ENCODE data around the gene CALCB. TPM values are rescaled to one million over a fixed set of nuclear protein-coding genes. Genes with fewer than 3 reads are reported as not detected.
"Not testable (repeated sequence)": the region's sequence is repeated elsewhere in the genome, so short reads cannot be mapped to it uniquely, and the experiment has no call there.

Gene CALCB
- total RNA-seq, 1 donor from 2014 or later = not detected

DNA sequence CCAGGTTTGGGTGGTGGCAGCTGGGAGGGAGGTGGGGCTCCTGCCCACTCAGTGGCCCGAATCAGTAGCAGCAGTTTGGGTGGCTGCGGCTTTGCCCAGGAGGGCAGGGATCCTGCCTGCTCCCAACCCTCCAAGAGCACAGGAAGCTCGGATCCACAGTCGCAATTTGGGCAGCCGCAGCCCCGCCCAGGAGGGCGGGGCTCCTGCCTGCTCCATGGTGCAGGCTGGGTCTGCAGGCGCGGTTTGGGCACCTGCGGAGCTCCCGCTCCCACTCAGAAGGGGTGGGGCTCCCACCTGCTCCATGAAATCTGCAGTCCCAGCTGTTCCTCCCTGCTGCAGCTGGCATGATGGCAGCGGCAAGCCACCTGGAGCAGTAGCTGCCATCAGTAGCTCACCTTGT, 38.1 kb upstream of the CALCB start:
- TF ChIP-seq CTCF (conservative IDR thresholded peaks at IDR 0.05) = no peak
- no peak for DNase-seq (ENCODE audit: extremely low spot score, unreplicated experiment)
- peaks cover 15% of the 10 kb centered on the region for H3K27me3 Mint-ChIP-seq
- H3K36me3 Mint-ChIP-seq = no peaks in the 10 kb centered on the region
- H3K9me3 Mint-ChIP-seq = no peaks in the 10 kb centered on the region
- H3K27ac Mint-ChIP-seq = no peak overlapping the region
- no peak overlapping the region for H3K4me3 Mint-ChIP-seq
- H3K4me1 Mint-ChIP-seq (ENCODE audit: unreplicated experiment) = no peaks in the 10 kb centered on the region

DNA sequence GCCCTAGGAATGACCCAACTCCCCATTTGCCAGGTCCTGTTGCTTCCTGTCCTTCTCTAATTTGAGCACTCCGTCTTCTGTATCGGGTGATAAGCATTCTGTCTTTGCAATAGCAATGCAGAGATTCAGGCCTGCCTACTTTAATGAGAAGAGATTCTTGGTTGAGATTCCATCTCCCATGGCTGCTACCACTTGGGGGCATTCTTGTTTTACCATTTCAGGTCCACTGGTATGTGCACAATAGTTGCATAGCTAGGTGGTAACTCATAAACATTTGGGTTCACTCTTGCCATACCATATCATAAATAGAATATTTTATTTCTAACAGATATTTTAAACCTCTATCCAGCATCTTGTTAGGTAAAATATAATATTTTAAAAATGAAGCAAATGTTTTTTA, 34.4 kb upstream of the CALCB start:
- no peaks in the 10 kb centered on the region for H3K4me1 Mint-ChIP-seq (ENCODE audit: unreplicated experiment)
- H3K27ac Mint-ChIP-seq = no peak overlapping the region
- H3K4me3 Mint-ChIP-seq = no peak overlapping the region

DNA sequence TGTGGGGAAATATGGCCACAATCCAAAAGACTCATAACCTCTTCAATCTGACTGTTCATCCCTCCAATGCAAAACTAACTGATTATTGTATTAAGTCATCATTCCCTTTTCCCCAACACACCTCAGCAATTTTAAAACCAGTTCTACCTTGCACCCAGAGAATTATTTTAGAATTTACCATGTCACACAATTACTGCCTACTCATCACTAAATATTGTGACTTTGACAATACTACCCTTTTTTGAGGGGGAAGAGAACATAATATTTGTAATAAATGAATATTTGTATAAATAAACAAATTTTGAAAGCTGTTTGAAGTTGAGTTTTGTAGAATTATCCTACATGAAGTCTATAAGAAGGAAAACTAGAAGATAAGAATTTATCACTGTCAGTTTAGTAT, 28.2 kb upstream of the CALCB start:
- H3K9me3 Mint-ChIP-seq = no peaks in the 10 kb centered on the region
- H3K27ac Mint-ChIP-seq = peak overlapping the region; percentile 90
- peaks cover 3% of the 10 kb centered on the region for H3K27me3 Mint-ChIP-seq
- H3K36me3 Mint-ChIP-seq = no peaks in the 10 kb centered on the region
- no peak overlapping the region for H3K4me3 Mint-ChIP-seq
- H3K4me1 Mint-ChIP-seq (ENCODE audit: unreplicated experiment) = no peaks in the 10 kb centered on the region
- DNase-seq (ENCODE audit: extremely low spot score, unreplicated experiment) = no peak
- no peak for TF ChIP-seq CTCF (conservative IDR thresholded peaks at IDR 0.05)

More for the DNA sequence above, 34.4 kb upstream of the CALCB start:
- Mint-ChIP-seq H3K9me3 (no peaks in the 10 kb centered on the region), H3K36me3 (no peaks in the 10 kb centered on the region), H3K27me3 (peaks cover 10% of the 10 kb centered on the region)
- TF ChIP-seq CTCF (conservative IDR thresholded peaks at IDR 0.05) = peak; percentile 15
- no peak for DNase-seq (ENCODE audit: extremely low spot score, unreplicated experiment)

GRCh38 chr11:15045891-15046290, 27.5 kb upstream of the CALCB start:
- no peak for TF ChIP-seq CTCF (conservative IDR thresholded peaks at IDR 0.05)
- Mint-ChIP-seq H3K27me3 (peaks cover 3% of the 10 kb centered on the region), H3K4me1 (ENCODE audit: unreplicated experiment) (no peaks in the 10 kb centered on the region), H3K4me3 (no peak overlapping the region), H3K9me3 (no peaks in the 10 kb centered on the region), H3K36me3 (no peaks in the 10 kb centered on the region), H3K27ac (no peak overlapping the region)
- DNase-seq (ENCODE audit: extremely low spot score, unreplicated experiment) = no peak

DNA sequence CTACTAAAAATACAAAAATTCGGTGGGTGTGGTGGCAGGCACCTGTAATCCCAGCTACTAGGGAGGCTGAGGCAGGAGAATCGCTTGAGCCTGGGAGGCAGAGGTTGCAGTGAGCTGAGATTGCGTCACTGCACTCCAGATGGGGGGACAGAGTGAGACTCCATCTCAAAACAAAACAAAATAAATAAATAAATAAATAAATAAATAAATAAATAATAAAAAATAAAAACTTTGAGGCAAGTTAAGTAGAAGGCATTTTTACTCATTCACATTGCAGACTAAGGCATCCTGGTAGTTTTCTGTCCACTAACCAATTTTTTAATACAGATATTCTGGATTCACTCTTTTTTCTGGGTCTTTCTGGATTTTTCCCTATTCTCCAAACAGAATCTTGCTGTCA, 26.7 kb upstream of the CALCB start:
- H3K4me1 Mint-ChIP-seq (ENCODE audit: unreplicated experiment); H3K4me3 Mint-ChIP-seq; H3K27ac Mint-ChIP-seq; H3K9me3 Mint-ChIP-seq; H3K36me3 Mint-ChIP-seq; DNase-seq (ENCODE audit: extremely low spot score, unreplicated experiment); H3K27me3 Mint-ChIP-seq: not testable (repeated sequence)

DNA sequence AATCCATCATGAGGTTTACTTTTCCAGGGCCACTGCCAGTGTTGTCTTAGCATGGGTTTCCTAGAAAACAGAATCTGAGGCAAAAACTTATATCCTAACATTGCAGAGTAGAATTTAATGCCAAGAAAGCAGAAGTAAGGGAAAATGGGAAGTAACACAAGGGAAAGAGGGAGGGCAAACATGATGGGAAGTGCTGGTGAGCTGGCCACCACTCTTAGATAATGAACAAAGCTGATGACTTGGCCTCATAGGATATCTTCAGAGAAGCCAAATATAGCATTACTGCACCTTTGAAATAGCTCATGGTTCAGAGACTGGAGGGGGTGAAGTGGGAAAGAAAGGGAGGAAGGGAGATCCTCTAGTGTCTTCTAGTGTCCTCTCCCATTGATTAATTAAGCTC, 24.8 kb upstream of the CALCB start:
- H3K36me3 Mint-ChIP-seq = no peaks in the 10 kb centered on the region
- no peak overlapping the region for H3K27ac Mint-ChIP-seq
- DNase-seq (ENCODE audit: extremely low spot score, unreplicated experiment) = no peak
- TF ChIP-seq CTCF (conservative IDR thresholded peaks at IDR 0.05) = no peak
- no peak overlapping the region for H3K4me3 Mint-ChIP-seq
- H3K4me1 Mint-ChIP-seq (ENCODE audit: unreplicated experiment) = no peaks in the 10 kb centered on the region
- H3K27me3 Mint-ChIP-seq = peaks cover 3% of the 10 kb centered on the region
- no peaks in the 10 kb centered on the region for H3K9me3 Mint-ChIP-seq

Data from type B pancreatic cell (in vitro differentiated cells).